H1 (cell line): ENCODE data around the gene PCDHGB1. TPM values are rescaled to one million over a fixed set of nuclear protein-coding genes. Genes with fewer than 3 reads are reported as not detected.

Experiments
- CTCF ChIA-PET: fragments of 300-600 bp; sonication (Branson Sonifier 250); formaldehyde crosslinking; loops from one replicate; lab custom pipeline; 2021; ENCODE audit not compliant: partially characterized antibody; lab: Charles Lee
- POLR2A ChIA-PET: fragments of 300-600 bp; sonication (Branson Sonifier 250); formaldehyde crosslinking; loops from one replicate; lab custom pipeline; 2021; ENCODE audit warnings: inconsistent platforms; ENCODE audit not compliant: partially characterized antibody; lab: Charles Lee
- DNase-seq, 2 experiments: peaks; one replicate each; pipeline versions ENCODE4 v3.0.0 to v3.0.0-alpha.2; 2010 to 2022; ENCODE audit warnings: low spot score in 2 of 2, low read depth in 1 of 2, mixed read lengths in 1 of 2
- FAIRE-seq: peaks from 2 replicates; lab custom pipeline; 2011; peaks lifted over from hg19 to GRCh38; lab: Jason Lieb, UNC
- H2AFZ ChIP-seq: 2 replicates; pipeline ENCODE4 v1.8.1; 2012; ENCODE audit warnings: low read length, inconsistent platforms
- H2AK5ac ChIP-seq: 2 replicates; pipeline ENCODE4 v1.6.1; 2013; ENCODE audit warnings: low read depth, low read length
- H2BK120ac ChIP-seq: replicated peaks from 2 replicates; pipeline ENCODE3; 2013; ENCODE audit warnings: low read depth, low read length, inconsistent platforms
- H2BK12ac ChIP-seq: 2 replicates; pipeline ENCODE4 v1.6.1; 2013; ENCODE audit warnings: low read depth, low read length
- H2BK15ac ChIP-seq: 2 replicates; pipeline ENCODE4 v1.6.1; 2013; ENCODE audit warnings: low read length
- H2BK20ac ChIP-seq: 2 replicates; pipeline ENCODE4 v1.6.1; 2013; ENCODE audit warnings: low read length
- H2BK5ac ChIP-seq: 2 replicates; pipeline ENCODE4 v1.6.1; 2013; ENCODE audit warnings: low read depth, low read length
- H3K14ac ChIP-seq: 2 replicates; pipeline ENCODE4 v1.6.1; 2013; ENCODE audit warnings: inconsistent platforms; ENCODE audit not compliant: insufficient read length
- H3K18ac ChIP-seq: 2 replicates; pipeline ENCODE4 v1.6.1; 2013; ENCODE audit warnings: low read length; ENCODE audit errors: extremely low read depth
- H3K23ac ChIP-seq: 2 replicates; pipeline ENCODE4 v1.6.1; 2013; ENCODE audit warnings: inconsistent platforms; ENCODE audit not compliant: insufficient read length
- H3K23me2 ChIP-seq: 2 replicates; pipeline ENCODE4 v1.6.1; 2013; ENCODE audit warnings: low read depth, low read length
- H3K27ac ChIP-seq: 2 replicates; pipeline ENCODE4 v1.6.1; 2011; ENCODE audit warnings: low read depth, low read length, inconsistent platforms
- H3K27me3 ChIP-seq, 4 experiments: replicated peaks in 1 of 4; 1 replicate in 1 of 4; 2 replicates in 3 of 4; pipeline versions ENCODE4 v1.6.1 to v1.8.1; 2011 to 2013; ENCODE audit warnings: low read length in 3 of 4, mild to moderate bottlenecking in 3 of 4, inconsistent platforms in 2 of 4, mixed read lengths in 2 of 4, moderate library complexity in 1 of 4; ENCODE audit not compliant: control insufficient read depth in 3 of 4, insufficient read depth in 3 of 4; ENCODE audit errors: extremely low read depth in 1 of 4
- H3K36me3 ChIP-seq, 4 experiments: 2 replicates each; pipeline versions ENCODE4 v1.6.1 to v1.8.1; 2011 to 2013; ENCODE audit warnings: mild to moderate bottlenecking in 4 of 4, low read length in 3 of 4, moderate library complexity in 2 of 4, control low read depth in 1 of 4, inconsistent platforms in 1 of 4; ENCODE audit not compliant: insufficient read depth in 4 of 4, control insufficient read depth in 2 of 4
- H3K4ac ChIP-seq: replicated peaks from 2 replicates; pipeline ENCODE3; 2013; ENCODE audit warnings: low read length, low read depth, mixed read lengths, inconsistent platforms; ENCODE audit not compliant: insufficient read length
- H3K4me1 ChIP-seq, 4 experiments: replicated peaks in 1 of 4; 1 replicate in 1 of 4; 2 replicates in 3 of 4; pipeline versions ENCODE4 v1.6.1 to v1.8.1; 2011 to 2013; ENCODE audit warnings: low read length in 3 of 4, inconsistent platforms in 2 of 4, mixed read lengths in 1 of 4; ENCODE audit not compliant: insufficient read depth in 4 of 4, control insufficient read depth in 3 of 4
- H3K4me2 ChIP-seq, 2 experiments: 2 replicates each; pipeline versions ENCODE4 v1.6.1 to v1.8.1; 2011 to 2013; ENCODE audit warnings: low read depth in 2 of 2, low read length in 2 of 2, control low read depth in 1 of 2, inconsistent platforms in 1 of 2, mild to moderate bottlenecking in 1 of 2; ENCODE audit not compliant: insufficient read depth in 1 of 2
- H3K4me3 ChIP-seq, 4 experiments: fragments of 200-600, 300-600 bp in 1 of 4; sonication (generic), shearing (Covaris generic), sonication (Bioruptor Twin) in 1 of 4; 2 replicates each; pipeline versions ENCODE4 v1.5.1 to v1.8.1; 2011 to 2016; ENCODE audit warnings: low read length in 4 of 4, low read depth in 3 of 4, control low read depth in 2 of 4, inconsistent platforms in 2 of 4, mild to moderate bottlenecking in 2 of 4, mixed read lengths in 1 of 4, moderate library complexity in 1 of 4; ENCODE audit not compliant: insufficient read depth in 2 of 4; ENCODE audit errors: extremely low read depth in 1 of 4
- H3K56ac ChIP-seq: replicated peaks from 2 replicates; pipeline ENCODE3; 2013; ENCODE audit warnings: low read depth, mild to moderate bottlenecking, mixed read lengths, low read length, inconsistent platforms; ENCODE audit not compliant: insufficient read length
- H3K79me1 ChIP-seq: 2 replicates; pipeline ENCODE4 v1.6.1; 2013; ENCODE audit warnings: low read depth, low read length, control low read depth
- H3K79me2 ChIP-seq, 2 experiments: 2 replicates each; pipeline versions ENCODE4 v1.6.1 to v1.8.1; 2012 to 2013; ENCODE audit warnings: low read length in 2 of 2, mild to moderate bottlenecking in 2 of 2, inconsistent platforms in 1 of 2; ENCODE audit not compliant: insufficient read depth in 2 of 2, control insufficient read depth in 1 of 2
- H3K9ac ChIP-seq, 4 experiments: replicated peaks in 1 of 4; 1 replicate in 1 of 4; 2 replicates in 3 of 4; pipeline versions ENCODE4 v1.6.1 to v1.8.1; 2011 to 2013; ENCODE audit warnings: low read depth in 3 of 4, low read length in 3 of 4, control low read depth in 2 of 4, mild to moderate bottlenecking in 2 of 4, moderate library complexity in 2 of 4, inconsistent platforms in 1 of 4; ENCODE audit errors: extremely low read depth in 1 of 4
- H3K9me3 ChIP-seq, 2 experiments: 2 replicates each; pipeline versions ENCODE4 v1.6.1 to v1.8.1; 2012 to 2013; ENCODE audit warnings: mild to moderate bottlenecking in 2 of 2, moderate library complexity in 2 of 2, control low read depth in 1 of 2, inconsistent platforms in 1 of 2, low read depth in 1 of 2, low read length in 1 of 2, mixed read lengths in 1 of 2; ENCODE audit not compliant: insufficient read depth in 2 of 2
- H4K20me1 ChIP-seq, 2 experiments: replicated peaks in 1 of 2; 2 replicates each; pipeline versions ENCODE3 to v1.8.1; 2011 to 2013; ENCODE audit warnings: inconsistent platforms in 2 of 2, low read length in 2 of 2, mild to moderate bottlenecking in 1 of 2; ENCODE audit not compliant: insufficient read depth in 2 of 2, control insufficient read depth in 1 of 2
- H4K5ac ChIP-seq: 2 replicates; pipeline ENCODE4 v1.6.1; 2013; ENCODE audit warnings: low read length, low read depth, mixed read lengths, inconsistent platforms; ENCODE audit not compliant: insufficient read length
- H4K8ac ChIP-seq: 2 replicates; pipeline ENCODE4 v1.8.0; 2013; ENCODE audit warnings: mild to moderate bottlenecking, moderate library complexity, low read length, inconsistent platforms; ENCODE audit not compliant: insufficient read depth; ENCODE audit errors: extremely low read depth
- H4K91ac ChIP-seq: replicated peaks from 2 replicates; pipeline ENCODE3; 2013; ENCODE audit warnings: low read length, mixed read lengths, inconsistent platforms; ENCODE audit not compliant: insufficient read length
- ASH2L ChIP-seq: fragments of 200-600, 300-600 bp; sonication (generic); IDR thresholded peaks from one replicate; pipeline ENCODE4 v1.7.1; 2017; ENCODE audit warnings: low read length
- CBX5 ChIP-seq: fragments of 300-800, 300-1000 bp; sonication (generic); IDR thresholded peaks from 2 replicates; pipeline ENCODE4 v1.7.1; 2016; ENCODE audit warnings: antibody characterized with exemption, low read length, low read depth
- CTCF ChIP-seq, 3 experiments: IDR thresholded peaks; 1 replicate in 2 of 3; 2 replicates in 1 of 3; pipeline versions ENCODE4 v1.5.1 to v1.6.1; 2011; ENCODE audit warnings: low read length in 3 of 3, mild to moderate bottlenecking in 3 of 3, inconsistent platforms in 2 of 3, low read depth in 1 of 3, moderate library complexity in 1 of 3; ENCODE audit not compliant: insufficient read depth in 1 of 3; ENCODE audit errors: control extremely low read depth in 1 of 3
- E2F6 ChIP-seq: IDR thresholded peaks from 2 replicates; pipeline ENCODE4 v1.6.1; 2012; ENCODE audit warnings: inconsistent platforms
- EP300 ChIP-seq, 2 experiments: IDR thresholded peaks; 1 replicate in 1 of 2; 2 replicates in 1 of 2; pipeline ENCODE4 v1.6.1; 2011 to 2012; ENCODE audit warnings: low read depth in 2 of 2, low read length in 2 of 2, mild to moderate bottlenecking in 2 of 2, borderline replicate concordance in 1 of 2, inconsistent platforms in 1 of 2, moderate library complexity in 1 of 2
- SIN3A ChIP-seq, 2 experiments: IDR thresholded peaks in 1 of 2; conservative IDR thresholded peaks in 1 of 2; 2 replicates each; pipeline ENCODE4 v1.6.1; 2011 to 2012; ENCODE audit warnings: low read length in 2 of 2, improper control_type of control experiment in 1 of 2, low read depth in 1 of 2, mild to moderate bottlenecking in 1 of 2
- SP1 ChIP-seq: IDR thresholded peaks from 2 replicates; pipeline ENCODE4 v1.6.1; 2011; ENCODE audit warnings: low read depth, low read length
- SUZ12 ChIP-seq: fragments of 200-600 bp; sonication (generic); IDR thresholded peaks from 2 replicates; pipeline ENCODE4 v1.6.1; 2012; ENCODE audit warnings: mild to moderate bottlenecking, inconsistent platforms, low read length, moderate library complexity, mixed read lengths
- ZNF274 ChIP-seq: IDR thresholded peaks from 2 replicates; pipeline ENCODE4 v1.7.0; 2012; ENCODE audit warnings: low read length, borderline replicate concordance; ENCODE audit errors: extremely low read depth
- WGBS, 2 experiments: shearing (Covaris generic) in 1 of 2; methylation state at CpG; one replicate each; pipeline versions ENCODE4 v1.1.6 to v1.1.7; 2013 to 2015; ENCODE audit warnings: low lambda C conversion rate in 2 of 2, mixed read lengths in 2 of 2, inconsistent platforms in 1 of 2, low coverage in 1 of 2, missing lambda C conversion rate in 1 of 2; ENCODE audit not compliant: insufficient replicate concordance in 2 of 2, insufficient coverage in 1 of 2, insufficient read length in 1 of 2; ENCODE audit errors: extremely low coverage in 1 of 2, missing lambda C conversion rate in 1 of 2; 5-methylcytosine and 5-hydroxymethylcytosine counted together
- polyA plus RNA-seq, 7 experiments: library from polyadenylated mRNA; depleted of rRNA in 3 of 7; stranded (reverse) in 5 of 7; unstranded in 2 of 7; fragments of >200 nt in 5 of 7; fragments of 200-250 nt in 2 of 7; gene quantifications; 1 replicate in 5 of 7; 2 replicates in 1 of 7; 4 replicates in 1 of 7; pipeline versions ENCODE4 v1.2.1 to v1.2.3, GENCODE V29; 2011 to 2013; ENCODE audit warnings: missing spikeins in 2 of 7, mixed read lengths in 2 of 7
- total RNA-seq: library from RNA; stranded (reverse); fragmentation: NEBNext Ultra II Directional; extraction: Animal tissue kit (Norgen Biotek cat#: 25700); gene quantifications from 2 replicates; pipeline ENCODE4 v1.2.1, GENCODE V29; 2021

PCDHGB1 gene
- total and polyA plus RNA-seq, 2 of the 8 experiments (the other 6 are each of a cell fraction or from before 2014, with no cell fraction given), result 1.3 to 2.8 TPM

GRCh38 chr5:141354900-141355469 is 5.1 kb downstream of the PCDHGB1 start, which contains the start of gene PCDHGA4:
TSS of gene PCDHGA4 (plus strand) at chr5:141355021. CDS start at chr5:141355108, 87 bp downstream.
- Histone ChIP-seq H4K20me1 (no peaks in the 10 kb centered on the region), H2BK5ac (no peak within 1 kb of the TSS), H3K36me3 (peaks cover 0 to 13% (median 3%) of the 10 kb centered on the region in 4 experiments; a peak in 3 of 8 replicates), H2AFZ (no peak within 1 kb of the TSS), H3K23me2 (no peaks in the 10 kb centered on the region), H4K5ac (no peak within 1 kb of the TSS), H4K91ac (no peak within 1 kb of the TSS), H2BK15ac (no peak within 1 kb of the TSS), H3K4me1 (peaks cover 0 to 6% (median under 1%) of the 10 kb centered on the region in 4 experiments; a peak in 1 of 7 replicates), H3K4ac (no peak within 1 kb of the TSS), H2BK20ac (no peak within 1 kb of the TSS), H3K9ac (no peak within 1 kb of the TSS), H3K56ac (no peak within 1 kb of the TSS), H3K79me2 (no peaks in the 10 kb centered on the region), H3K18ac (no peak within 1 kb of the TSS), H3K79me1 (no peaks in the 10 kb centered on the region), H2BK120ac (no peak within 1 kb of the TSS), H3K27me3 (no peaks in the 10 kb centered on the region), H3K27ac (no peak within 1 kb of the TSS), H3K9me3 (peaks cover 35 to 44% of the 10 kb centered on the region in 2 experiments), H2AK5ac (no peak within 1 kb of the TSS), H3K4me3 (no peak within 1 kb of the TSS), H3K14ac (no peak within 1 kb of the TSS), H3K4me2 (no peak within 1 kb of the TSS), H2BK12ac (no peak within 1 kb of the TSS), H3K23ac (no peak within 1 kb of the TSS), H4K8ac (no peak within 1 kb of the TSS)
- POLR2A ChIA-PET, result no interaction called here
- DNase-seq (no peak), FAIRE-seq (no peak)
- CTCF ChIA-PET, result interaction anchor here (0.6 to 4.4 kb wide), 42 partner anchors 9 to 279 kb away, joined by 3 to 28 read pairs (median 5); partner anchors contain the start of genes PCDHB10, PCDHB14, PCDHB15 and PCDHB16
- 87% methylated on average over 29 of the region's 29 CpGs; no CpG with 5 or more reads in 1 of the 2 experiments for WGBS, 2 experiments
- TF ChIP-seq SUZ12, result no peak
- peak in 2 of 3 experiments; percentile 34 to 39; a peak in 2 of 4 replicates for TF ChIP-seq CTCF (IDR thresholded peaks at IDR 0.05; ENCODE audit: control extremely low read depth in 1 of 3, insufficient read depth in 1 of 3, low read depth in 1 of 3, low read length in 3 of 3)
- no peak for TF ChIP-seq ZNF274
- TF ChIP-seq SIN3A (conservative IDR thresholded peaks at IDR 0.05 in 1 of 2, IDR thresholded peaks at IDR 0.05 in 1 of 2; ENCODE audit: low read depth in 1 of 2, low read length in 2 of 2), result no peak
- no peak for TF ChIP-seq EP300 (IDR thresholded peaks at IDR 0.05; ENCODE audit: borderline replicate concordance in 1 of 2, low read depth in 2 of 2, low read length in 2 of 2)
- TF ChIP-seq SP1, result no peak
- no peak for TF ChIP-seq E2F6
- no peak for TF ChIP-seq ASH2L
- TF ChIP-seq CBX5, result no peak
